GM21737 (cell line): ENCODE measurements around the gene CHAF1A.
A peak's percentile ranks its signal among the peaks of the same experiment; 100 is the strongest.

ENCODE experiments used
- ATAC-seq: cut with Tn5 transposase; IDR thresholded peaks from one replicate; pipeline ENCODE4 v1.9.1; 2021; ENCODE audit warnings: mild to moderate bottlenecking, moderate library complexity; ENCODE audit not compliant: unreplicated experiment

The CHAF1A gene, protein sequence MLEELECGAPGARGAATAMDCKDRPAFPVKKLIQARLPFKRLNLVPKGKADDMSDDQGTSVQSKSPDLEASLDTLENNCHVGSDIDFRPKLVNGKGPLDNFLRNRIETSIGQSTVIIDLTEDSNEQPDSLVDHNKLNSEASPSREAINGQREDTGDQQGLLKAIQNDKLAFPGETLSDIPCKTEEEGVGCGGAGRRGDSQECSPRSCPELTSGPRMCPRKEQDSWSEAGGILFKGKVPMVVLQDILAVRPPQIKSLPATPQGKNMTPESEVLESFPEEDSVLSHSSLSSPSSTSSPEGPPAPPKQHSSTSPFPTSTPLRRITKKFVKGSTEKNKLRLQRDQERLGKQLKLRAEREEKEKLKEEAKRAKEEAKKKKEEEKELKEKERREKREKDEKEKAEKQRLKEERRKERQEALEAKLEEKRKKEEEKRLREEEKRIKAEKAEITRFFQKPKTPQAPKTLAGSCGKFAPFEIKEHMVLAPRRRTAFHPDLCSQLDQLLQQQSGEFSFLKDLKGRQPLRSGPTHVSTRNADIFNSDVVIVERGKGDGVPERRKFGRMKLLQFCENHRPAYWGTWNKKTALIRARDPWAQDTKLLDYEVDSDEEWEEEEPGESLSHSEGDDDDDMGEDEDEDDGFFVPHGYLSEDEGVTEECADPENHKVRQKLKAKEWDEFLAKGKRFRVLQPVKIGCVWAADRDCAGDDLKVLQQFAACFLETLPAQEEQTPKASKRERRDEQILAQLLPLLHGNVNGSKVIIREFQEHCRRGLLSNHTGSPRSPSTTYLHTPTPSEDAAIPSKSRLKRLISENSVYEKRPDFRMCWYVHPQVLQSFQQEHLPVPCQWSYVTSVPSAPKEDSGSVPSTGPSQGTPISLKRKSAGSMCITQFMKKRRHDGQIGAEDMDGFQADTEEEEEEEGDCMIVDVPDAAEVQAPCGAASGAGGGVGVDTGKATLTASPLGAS

GRCh38 chr19:4402171-4403004 lies at the start of gene CHAF1A:
TSS of gene CHAF1A (plus strand) at chr19:4402640. CDS start at chr19:4402763, 123 bp downstream.
- ATAC-seq: peak; percentile 68

DNA sequence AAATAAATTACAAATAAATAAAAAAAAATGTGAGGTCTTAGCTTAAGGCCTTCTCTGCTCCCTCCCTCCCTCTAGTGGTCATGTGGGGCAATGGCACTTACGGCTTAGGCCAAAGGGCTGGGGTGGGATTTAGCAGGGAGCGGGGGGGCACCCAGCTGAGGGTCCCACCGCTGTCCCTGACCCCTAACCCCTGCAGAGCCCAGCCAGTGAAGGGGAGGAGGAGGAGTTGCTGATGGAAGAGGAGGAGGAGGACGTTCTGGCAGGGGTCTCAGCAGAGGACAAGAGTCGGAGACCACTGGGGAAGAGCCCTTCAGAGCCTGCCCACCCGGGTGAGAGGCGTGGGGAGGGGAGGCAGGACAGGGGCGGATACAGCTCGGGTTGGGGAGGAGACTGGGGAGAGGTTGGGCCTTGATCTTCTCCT lies 49.7 kb upstream of the CHAF1A start:
- ATAC-seq: no peak

GRCh38 chr19:4354282-4354681 lies 48.2 kb upstream of the CHAF1A start:
- no peak for ATAC-seq

DNA sequence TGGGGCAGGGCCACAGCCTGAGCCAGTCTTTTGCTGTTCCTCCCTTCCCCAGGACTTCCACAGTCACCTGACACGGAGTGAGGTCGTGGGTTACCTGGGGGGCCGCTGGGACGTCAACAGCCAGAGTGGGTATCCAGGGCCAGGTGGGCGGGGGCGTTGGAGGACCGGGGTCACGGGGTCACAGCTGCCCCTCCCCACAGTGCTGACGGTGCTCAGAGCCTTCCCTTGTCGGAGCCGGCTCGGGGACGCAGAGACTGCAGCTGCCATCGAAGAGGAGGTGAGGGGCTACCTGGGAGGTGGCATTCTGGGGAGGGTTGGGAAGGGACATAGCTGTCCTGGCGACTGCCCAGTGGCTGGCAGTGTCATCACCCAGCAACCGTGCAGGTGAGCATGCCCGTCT lies 47.5 kb upstream of the CHAF1A start:
- no peak for ATAC-seq

GRCh38 chr19:4357095-4357797 lies 45.2 kb upstream of the CHAF1A start:
- no peak for ATAC-seq

GRCh38 chr19:4357921-4358326 lies 44.5 kb upstream of the CHAF1A start:
- ATAC-seq: no peak

GRCh38 chr19:4358709-4359626 lies 43.5 kb upstream of the CHAF1A start:
- ATAC-seq: no peak

DNA sequence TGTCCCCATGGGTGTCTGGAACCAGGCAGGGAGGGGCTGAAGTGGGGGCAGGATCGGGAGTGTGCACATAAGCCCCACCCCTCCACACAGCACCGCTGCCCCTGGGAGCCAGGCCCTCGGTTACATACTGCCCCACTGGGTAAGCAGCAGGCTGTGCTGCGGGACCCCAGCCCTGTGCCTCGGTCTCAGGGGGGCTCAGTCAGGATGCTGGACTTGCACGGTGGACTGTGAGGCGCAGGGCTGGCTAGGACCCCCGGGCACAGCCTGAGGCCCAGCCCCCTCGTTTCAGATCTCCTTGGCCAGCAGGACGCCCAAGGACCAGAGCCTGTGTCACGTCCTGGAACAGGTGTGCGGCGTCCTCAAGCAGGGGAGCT lies 42.8 kb upstream of the CHAF1A start:
- no peak for ATAC-seq

DNA sequence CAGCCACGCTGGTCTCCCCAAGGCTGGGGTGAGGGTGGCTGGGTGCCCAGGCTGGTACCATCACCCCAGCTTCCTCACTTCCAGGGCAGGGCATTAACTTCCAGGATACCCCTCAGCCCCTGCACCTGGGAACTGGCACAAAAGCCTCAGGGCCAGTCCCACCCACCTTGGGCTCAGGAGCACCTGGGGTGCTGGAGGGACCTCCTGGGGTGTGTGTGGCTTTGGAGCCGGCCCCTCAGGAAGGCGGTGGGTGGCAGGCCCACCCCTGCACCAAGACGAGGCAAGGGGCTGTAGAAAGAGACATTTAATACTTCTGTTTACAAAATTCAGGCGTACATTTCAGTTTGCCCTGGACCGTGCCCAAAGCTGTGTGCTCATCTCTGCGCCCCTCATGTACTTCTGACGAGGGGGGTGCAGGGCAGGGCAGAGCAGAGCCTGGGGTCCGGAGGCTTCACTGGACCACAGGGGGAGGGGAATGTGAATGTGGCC lies 42.3 kb upstream of the CHAF1A start:
- ATAC-seq: no peak

DNA sequence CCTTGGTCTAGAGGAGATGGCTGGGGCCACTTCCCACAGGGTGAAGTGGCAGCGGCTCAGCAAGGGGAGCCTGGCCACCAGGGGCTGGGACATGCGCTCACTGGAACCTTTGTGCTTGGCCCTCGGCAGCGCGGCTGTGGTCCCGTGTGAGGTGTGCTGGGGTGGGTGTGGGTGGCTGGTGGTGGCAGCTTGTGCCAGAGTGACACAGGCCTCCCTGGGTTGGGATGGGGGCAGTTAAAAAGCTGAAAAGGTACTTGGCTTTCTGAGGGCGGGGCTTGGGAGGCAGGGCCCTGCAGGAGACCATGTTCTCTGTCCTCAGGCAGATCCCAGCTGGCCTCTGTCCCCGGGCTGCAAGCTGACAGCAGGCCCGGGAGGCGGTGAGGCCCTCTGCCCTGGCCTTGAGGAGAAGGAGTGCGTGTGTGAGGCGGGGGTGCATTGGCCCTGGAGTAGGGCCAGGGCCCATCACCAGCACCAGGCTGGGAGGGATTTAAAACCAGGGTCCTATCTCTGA lies 41.7 kb upstream of the CHAF1A start:
- no peak for ATAC-seq

DNA sequence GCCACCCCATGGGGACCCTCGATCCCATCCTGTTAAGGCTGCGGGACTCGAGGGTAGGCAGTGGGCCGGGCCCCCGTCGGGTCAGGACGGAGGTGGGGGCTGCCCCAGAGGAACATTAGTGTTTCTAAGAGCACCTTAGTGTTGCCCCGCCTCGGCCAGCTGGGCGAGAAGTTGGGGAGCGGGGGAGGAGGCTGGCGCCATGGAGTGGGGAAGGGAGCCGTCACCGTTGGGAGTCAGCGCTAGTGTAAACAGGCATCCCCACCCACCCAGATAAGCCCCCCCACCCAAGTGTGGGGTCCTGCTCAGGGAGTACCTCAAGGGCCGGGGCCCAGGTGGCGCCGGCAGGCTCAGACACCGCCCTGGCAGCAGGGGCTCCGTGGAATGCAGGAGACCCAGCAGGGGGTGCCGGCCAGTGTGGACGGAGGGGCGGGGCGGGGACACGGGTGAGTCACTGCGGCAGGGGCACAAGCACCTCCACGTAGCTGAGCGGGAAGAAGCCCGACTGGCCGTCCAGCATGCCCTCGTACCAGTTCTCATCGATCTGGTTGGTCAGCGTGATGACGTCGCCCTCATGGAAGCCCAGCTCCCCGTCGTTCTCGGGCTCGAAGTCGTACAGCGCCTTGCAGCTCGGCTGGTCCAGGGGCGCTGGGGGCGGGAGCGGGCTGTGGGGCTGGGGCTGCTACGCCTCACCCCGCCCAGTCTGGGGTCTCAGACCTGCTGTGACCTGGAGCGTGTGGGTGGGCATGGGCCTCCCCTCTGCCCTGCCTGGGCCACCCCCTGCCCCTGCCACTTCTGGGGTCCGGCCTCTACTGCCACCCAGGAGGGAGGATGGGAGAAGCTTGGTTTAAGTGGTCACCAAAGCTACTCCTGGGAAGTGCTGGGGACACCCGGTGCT lies 41.0 kb upstream of the CHAF1A start:
- ATAC-seq: no peak

DNA sequence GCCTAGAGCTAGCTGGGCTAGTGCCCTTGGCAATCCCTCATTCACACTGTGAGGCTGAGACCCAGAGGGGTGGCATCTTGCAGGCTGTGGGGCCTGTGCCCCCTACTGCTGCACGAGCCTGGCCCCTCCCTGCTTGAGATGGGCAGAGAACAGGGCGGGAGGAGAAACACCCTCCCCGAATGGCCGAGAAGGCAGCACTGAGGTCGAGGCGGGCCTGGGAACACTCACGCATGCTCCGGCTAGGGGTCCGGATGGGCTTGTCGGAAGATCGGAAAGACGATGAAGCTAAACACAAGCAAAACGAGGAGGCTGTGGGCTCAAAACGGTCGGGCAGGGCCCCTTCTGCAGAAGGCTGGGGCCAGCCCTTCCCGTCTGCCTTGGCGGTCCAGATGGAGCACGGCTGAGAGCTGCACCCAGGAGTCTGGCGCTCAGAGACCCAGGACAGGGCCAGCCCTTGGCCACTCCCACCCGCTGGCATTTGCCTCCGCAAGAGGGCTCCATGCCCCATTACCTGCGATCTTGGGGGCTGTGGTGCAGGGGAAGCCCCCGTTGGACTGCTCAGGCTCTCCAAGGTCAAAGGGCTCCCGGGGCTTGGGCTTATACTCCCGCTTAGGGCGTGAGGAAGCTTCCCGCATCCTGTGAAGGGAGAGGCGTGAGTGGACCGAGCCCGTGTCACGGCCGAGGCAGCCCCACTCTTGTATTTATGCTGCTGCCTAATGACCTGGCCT lies 40.2 kb upstream of the CHAF1A start:
- ATAC-seq: no peak

GRCh38 chr19:4362831-4363545 lies 39.5 kb upstream of the CHAF1A start:
- no peak for ATAC-seq

- no peak for ATAC-seq
Observed at GRCh38 chr19:4363571-4364304, 38.7 kb upstream of the CHAF1A start.

GRCh38 chr19:4365341-4365740 lies 37.1 kb upstream of the CHAF1A start:
- ATAC-seq: no peak
